Measurements from ENCODE around the gene FMN2.

The FMN2 gene

DNA sequence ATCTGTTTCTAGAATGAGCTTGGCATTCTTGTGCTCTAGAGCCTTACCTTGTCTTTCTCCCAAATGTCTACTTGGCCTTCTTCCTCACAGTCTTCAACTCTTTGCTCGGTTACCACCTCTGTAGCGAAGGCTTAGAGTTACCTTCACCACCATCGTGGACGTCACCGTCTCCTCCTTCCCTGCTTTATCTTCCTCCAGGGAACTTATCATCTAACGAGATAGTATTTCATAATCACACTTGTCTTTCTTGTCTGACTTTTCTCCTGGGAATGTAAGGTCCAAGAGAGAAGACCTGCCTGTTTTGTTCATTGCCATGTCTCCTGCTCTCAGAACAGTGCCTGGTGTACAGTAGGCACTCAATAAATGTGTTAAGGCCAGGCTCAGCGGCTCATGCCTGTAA, 404.7 kb downstream of the FMN2 start:
- no peak for DNase-seq (ENCODE audit: low spot score)

DNA sequence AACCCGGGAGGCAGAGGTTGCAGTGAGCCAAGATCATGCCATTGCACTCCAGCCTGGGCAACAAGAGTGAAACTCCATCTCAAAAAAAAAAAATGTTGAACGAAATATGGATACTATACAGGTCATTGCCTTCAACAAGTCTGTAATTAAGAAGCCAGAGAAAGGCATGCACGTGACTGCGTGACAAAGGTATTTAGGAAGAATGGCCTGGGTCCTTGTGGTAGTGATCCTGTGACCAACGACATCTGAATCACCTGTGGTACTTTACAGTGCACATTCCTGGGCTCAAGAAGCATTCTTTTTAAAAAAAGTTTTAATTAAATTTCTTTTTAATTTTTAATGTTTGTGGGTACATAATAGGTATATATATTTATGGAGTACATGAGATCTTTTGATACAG, 405.3 kb downstream of the FMN2 start:
- DNase-seq (ENCODE audit: low spot score) = no peak

DNA sequence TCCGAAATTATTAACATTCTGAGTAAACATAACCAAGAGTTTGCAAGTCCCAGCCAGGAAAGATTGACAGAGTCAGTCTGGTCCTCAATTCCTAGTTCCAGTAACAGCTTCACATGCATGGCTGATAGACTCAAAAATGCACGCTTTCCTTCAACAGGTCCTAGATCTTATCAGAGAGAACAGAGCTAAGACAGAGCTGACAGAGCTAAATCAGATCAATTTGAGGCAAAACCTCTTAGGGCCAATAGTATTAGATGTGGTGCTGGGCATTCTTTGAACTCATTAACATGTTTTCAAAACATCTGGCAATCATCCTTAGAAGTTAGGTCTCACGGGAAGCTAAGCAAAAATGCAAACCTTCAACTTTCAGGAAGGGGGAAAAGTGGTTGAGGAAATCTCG, 406.2 kb downstream of the FMN2 start:
- no peak for DNase-seq (ENCODE audit: low spot score)

DNA sequence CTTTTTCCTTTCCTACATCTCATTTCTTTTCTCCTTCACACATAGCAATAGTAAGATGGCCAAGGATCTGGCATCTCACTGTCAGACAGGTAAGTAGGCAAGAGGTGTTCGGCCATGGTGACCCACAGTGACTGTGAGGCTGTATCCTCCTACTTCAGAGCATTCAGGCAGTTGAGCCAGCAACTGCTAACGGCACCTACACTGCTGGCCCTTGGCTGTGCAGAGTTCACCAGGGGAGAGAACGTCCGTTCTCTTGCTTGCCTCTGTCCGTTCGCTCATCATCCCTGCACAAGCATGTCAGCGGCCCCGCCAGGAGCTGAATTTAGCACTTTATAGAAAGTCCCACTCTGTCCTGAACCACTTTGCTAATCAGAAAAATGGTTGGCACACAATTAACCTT, 406.7 kb downstream of the FMN2 start:
- no peak for DNase-seq (ENCODE audit: low spot score)

DNA sequence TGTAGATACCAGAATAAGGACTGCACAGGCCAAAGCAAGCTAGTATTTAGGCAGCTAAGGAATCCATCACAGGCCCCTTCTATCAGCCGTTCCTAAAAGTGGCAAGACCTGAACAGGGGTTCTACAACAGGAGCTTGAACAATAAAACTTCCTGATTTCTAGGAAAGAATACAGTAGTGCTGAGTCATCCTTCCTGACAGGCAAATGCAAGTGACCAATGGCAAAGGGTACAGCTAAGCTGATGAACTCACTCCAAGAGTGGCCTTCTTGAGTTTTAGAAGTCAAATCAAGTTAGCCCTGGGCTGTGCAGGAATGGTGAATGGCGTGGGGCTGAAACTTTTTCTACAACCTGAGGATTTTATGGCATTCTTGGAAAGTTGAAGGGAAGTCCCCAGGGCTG, 407.3 kb downstream of the FMN2 start:
- DNase-seq (ENCODE audit: low spot score) = peak; percentile 69

DNA sequence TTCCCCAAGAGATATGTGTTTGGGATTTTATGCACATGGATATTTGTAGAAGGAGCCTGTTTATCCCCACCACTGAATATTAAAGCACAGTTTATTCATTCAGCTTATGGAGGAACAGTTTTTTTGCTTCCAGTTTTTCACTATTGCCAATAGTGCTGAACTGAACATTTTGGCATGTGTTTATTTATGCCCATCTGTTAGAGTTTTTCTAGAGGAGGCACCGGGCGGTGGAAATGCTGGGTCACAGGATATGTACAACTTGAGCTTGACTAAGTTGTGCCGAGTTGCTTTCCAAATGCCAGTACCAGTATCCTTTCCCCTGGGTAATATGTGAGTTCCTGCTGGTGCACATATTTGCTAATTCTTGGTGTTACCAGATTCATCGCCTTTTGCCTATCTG, 409.0 kb downstream of the FMN2 start:
- DNase-seq (ENCODE audit: low spot score) = no peak

DNA sequence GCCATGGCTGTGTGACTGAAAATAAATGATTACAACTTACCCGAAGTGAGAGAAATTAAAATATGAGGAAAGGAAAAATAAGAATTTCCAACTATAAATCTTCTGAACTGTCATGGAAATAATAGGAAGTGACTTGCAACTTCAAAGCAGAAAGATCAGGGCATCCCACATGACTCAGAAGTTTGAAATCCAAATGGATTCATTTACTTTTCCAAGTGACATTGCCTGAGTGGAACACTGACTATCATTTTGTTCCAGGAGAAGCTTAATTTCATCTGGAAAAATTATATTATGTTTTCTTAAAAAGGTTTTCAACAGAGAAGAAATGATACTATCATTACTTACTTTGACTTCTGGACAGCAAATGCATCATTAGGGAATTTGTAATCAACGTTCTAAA, 409.4 kb downstream of the FMN2 start:
- DNase-seq (ENCODE audit: low spot score) = no peak

DNA sequence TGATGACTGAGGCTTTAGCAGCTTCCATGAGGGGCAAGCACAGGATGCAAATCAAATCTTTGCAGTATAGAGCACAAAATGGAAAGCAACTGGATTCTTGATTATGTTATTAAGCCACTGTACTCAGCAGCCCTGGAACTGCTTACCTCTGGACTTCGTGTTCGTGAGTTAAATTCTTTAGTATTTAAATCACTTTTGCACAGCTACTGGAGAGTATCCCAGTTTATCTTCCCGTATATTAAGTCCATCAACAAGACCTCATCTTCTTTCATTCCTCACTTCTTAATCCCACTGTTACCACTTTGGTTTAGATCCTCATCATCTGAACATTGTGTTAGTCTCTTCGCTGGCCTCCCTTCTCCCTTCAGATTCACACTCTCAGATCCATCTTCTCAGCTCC, 411.4 kb downstream of the FMN2 start:
- DNase-seq (ENCODE audit: low spot score) = no peak

DNA sequence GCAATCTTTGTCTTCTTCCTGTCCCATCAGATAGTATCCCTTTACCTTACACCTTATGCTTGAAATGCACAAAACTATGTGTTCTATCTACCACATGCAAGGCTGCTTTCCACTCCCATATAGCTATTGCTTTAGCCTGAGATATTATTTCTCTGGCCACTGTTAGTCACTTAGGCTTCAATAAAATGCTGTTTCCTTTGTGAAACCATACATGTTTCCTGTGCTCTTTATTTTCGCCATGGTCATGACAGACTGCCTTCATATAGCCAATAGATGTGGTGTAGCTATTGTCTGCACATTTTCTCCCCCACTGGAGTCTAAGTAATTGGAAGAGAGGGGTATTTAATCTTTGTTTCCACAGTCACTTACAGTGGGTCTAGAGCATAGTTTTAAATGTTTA, 411.9 kb downstream of the FMN2 start:
- no peak for DNase-seq (ENCODE audit: low spot score)

DNA sequence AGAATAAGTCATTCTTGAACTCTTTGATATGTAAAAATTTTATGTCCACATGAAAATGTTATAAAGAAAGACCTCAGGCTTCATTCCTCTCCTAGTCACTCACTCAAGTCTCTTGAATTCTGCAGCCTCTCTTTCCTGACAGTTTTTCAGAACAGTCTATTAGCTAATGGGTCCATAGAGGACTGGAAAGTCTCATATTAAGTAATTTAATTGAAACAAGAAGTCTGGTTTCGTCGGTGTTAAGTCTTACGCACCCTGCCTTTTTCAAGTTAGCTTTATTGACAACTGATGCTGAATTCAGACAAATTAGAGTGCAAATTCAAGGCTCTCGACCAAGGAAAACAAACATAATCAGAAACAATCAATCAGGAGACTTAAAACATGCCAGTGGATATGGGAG, 414.5 kb downstream of the FMN2 start:
- DNase-seq (ENCODE audit: low spot score) = no peak

DNA sequence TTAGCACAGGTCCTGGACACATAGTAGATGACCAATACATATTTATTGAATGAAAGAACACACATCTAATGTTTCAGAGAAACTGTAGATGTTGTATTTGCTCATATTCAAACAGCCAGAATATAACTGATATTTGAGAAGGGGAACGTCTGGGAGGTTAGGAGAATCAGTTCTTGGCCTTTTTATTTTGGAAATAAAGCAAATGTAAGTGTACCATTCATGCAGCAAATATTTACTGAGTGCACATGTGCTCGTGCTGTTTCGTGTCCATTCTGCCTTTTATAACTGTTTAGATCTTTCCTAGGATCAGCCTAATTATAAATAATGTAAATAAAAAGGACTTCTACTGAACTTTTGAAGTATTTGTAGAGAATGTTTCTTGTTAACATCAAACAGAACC, 416.5 kb downstream of the FMN2 start:
- no peak for DNase-seq (ENCODE audit: low spot score)

DNA sequence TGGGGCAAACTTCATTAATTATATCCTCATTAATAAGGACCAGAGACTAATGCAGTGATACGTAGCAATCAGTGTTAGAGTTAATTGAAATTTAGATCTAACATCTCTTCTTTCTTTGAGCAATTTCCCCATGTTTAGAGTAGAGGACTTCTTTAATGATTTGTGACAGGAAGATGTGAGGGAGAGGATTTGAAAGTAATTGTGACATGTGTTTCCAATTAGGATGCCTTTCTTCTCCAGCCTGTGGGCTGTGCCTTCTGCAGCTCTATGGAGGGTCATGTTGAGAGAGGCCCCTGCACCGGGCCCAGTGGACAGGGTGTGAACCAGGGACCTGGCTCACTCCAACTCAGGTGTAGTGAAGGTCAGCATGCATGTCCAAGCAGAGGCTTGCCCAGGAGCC, 417.3 kb downstream of the FMN2 start:
- no peak for DNase-seq (ENCODE audit: low spot score)

DNA sequence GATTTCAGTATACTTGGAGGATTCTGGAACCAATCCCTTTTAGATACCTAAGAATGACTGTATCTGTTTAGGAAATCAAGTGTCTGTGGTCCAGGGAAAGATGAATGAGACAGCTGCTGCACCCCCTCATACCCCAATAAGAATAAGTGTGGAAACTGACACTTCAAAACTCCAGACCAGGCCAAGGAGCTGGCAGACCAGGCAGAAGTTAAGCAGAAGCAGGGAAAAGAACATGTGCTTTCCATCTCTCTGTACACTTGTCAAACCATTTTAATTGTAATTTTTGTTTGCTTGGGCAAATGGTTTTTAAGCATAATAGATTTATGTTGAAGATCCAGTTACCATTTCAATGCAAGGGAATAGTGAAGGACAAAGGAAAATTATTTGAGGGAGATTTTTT, 420.1 kb downstream of the FMN2 start:
- no peak for DNase-seq (ENCODE audit: low spot score)

DNA sequence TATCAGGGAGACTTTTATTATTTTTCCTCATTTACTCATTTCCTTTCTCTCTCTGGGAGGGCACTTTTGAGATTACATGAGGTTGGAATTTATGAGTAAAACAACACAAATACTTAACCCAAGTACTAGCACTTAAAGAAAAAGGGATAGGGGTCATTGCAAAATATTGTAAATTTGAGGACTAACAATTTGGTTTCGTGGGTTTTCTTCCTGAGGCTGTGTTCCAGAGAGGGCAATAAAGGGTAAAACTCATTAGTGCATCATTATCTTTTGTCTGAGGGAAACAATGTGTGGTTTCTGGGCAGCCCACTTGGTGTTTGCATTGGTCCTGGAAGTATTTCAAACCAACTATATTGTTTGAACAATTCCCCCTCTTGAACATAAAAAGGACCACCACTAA, 423.8 kb downstream of the FMN2 start:
- DNase-seq (ENCODE audit: low spot score) = no peak

DNA sequence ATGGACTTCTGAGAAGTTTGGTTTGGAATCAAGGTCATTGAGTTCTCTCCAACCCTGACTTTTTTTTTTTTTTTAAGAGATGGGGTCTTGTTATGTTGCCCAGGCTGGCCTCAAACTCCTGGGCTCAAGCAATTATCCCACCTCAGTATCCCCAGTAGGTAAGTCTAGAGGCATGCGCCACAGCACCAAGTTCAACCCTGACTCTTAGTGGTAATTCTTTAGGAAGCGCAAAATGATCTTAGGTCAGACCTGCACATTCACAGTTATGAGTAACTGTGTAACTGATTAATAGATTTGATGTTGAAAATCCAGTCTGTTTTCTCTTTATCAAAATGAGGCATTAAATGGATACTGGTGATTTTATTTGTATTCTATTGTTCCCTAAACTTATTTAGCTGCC, 424.4 kb downstream of the FMN2 start:
- DNase-seq (ENCODE audit: low spot score) = no peak

DNA sequence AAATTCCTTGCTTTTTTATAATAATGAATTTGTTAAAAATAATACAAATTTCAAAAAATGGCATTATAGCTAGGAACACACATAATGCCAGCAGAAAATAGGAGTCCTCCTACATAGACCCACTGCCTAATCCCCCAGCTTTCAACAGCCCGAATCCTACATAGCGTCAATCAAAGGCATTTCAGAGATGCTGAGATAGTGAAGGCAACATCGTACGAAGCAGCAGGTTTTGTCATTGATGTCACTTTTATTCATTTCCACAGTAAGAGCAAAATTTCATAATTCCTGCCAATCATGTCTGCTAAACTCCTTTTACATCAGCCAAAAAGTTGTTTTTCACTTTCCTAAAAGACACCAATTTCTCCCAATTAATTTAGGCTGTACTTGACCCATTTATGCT, 426.2 kb downstream of the FMN2 start:
- DNase-seq (ENCODE audit: low spot score) = no peak

DNA sequence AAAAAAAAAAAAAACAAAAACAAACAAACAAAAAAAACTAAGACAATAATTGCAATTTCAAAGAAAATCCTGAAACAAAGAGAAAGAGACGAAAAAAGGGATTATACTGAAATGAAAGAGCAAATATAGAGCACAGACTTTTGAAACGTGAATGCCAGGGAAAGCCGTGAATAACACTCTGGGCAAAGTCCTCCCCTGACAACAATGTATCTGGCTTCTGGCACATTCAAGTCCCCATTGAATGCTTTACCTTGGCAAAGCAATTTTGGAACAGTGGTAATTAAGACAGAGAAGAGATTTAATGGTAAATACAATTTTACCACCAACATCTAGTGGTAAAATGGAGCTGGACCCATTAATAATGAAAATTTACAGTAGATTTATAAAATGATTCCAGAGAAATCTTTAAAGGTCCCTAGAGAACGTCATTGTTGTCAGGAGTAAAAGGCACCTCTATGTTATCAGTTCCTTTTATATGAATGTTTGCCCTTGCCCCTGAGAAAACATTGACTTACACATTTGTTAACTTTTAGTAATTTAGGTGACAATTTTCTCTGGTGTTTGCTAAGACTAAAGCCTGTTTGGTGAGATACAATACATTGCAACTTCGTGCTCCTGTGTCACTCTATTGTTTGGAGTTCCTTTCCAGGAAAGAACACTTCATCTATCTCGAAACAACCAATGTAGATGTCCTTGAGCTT, 430.6 kb downstream of the FMN2 start:
- no peak for DNase-seq (ENCODE audit: low spot score)

DNA sequence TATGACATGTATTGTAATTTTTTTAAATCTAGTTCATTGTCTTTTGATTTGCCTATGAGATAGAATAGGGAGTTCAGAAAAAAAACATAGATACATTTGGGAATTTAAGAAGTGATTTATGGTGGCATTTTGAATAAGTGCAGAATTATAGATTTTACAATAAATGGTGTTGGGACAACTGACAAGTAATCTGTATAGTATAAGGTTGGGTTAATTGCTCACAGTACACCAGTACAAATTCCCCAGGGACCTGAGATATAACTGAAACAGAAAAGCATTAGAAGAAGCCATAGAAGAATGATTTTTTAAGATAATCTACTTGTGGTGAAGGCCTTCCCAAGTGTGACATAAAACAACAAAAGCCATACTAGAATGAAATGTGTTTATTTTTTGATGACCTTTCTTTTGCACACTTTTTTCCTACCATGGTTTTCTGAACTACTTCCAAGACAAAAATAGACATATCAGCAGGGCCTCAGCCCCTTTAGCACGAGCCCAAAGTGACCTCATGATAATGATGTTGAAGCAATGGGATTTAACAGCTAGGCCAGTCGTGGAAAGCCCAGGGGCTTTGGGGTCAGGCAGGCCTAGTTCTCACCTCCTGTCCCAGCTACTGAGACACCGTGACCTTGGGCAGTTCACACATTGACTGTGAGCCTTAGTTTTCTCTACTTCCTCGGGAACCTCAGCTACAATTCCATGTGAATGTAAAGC, 432.8 kb downstream of the FMN2 start:
- DNase-seq (ENCODE audit: low spot score) = no peak
